Right lobe of liver (tissue), 6 donors: ENCODE measurements around the gene APOBEC4. TPM values are rescaled to one million over a fixed set of nuclear protein-coding genes. Genes with fewer than 3 reads are reported as not detected.

ENCODE experiments used
- ATAC-seq, 4 donors: fragments of 200-7000 bp; cut with Tn5 transposase; one replicate each; pipeline ENCODE4 v1.9.1; 2020; ENCODE audit warnings: mild to moderate bottlenecking in 4 of 4, moderate library complexity in 4 of 4
- DNase-seq, 3 donors: peaks; one replicate each; pipeline ENCODE4 v3.0.0-alpha.2; 2020
- H3K27ac ChIP-seq, 3 donors: fragments of 200-600 bp; one replicate each; pipeline ENCODE4 v1.8.0; 2022
- H3K27me3 ChIP-seq, 2 donors: fragments of 200-600 bp; one replicate each; pipeline ENCODE4 v1.8.0; 2022
- H3K36me3 ChIP-seq, 4 donors: fragments of 200-600 bp; sonication (generic) in 1 of 4; one replicate each; pipeline versions ENCODE4 v1.5.1 to v1.8.0; 2017 to 2022; ENCODE audit warnings: control low read depth in 1 of 4
- H3K4me1 ChIP-seq, 4 donors: fragments of 200-600 bp; sonication (generic) in 1 of 4; one replicate each; pipeline versions ENCODE4 v1.5.1 to v1.8.0; 2017 to 2022; ENCODE audit warnings: control low read depth in 1 of 4
- H3K4me3 ChIP-seq, 3 donors: fragments of 200-600 bp; one replicate each; pipeline ENCODE4 v1.8.0; 2022
- H3K9me3 ChIP-seq, 4 donors: fragments of 200-600 bp; sonication (generic) in 1 of 4; one replicate each; pipeline versions ENCODE4 v1.5.1 to v1.8.0; 2017 to 2022; ENCODE audit warnings: control low read depth in 1 of 4
- POLR2A ChIP-seq: fragments of 450-650 bp; IDR thresholded peaks from one replicate; pipeline ENCODE4 v1.6.1; 2017; ENCODE audit warnings: antibody characterized with exemption, mild to moderate bottlenecking
- WGBS: methylation state at CpG from one replicate; pipeline ENCODE4 v1.1.6; 2018; ENCODE audit warnings: low coverage, low lambda C conversion rate; ENCODE audit not compliant: insufficient coverage; ENCODE audit errors: missing lambda C conversion rate; 5-methylcytosine and 5-hydroxymethylcytosine counted together
- intact Hi-C, 2 donors: fragments of 100-400 bp; cut with DNase I; formaldehyde crosslinking; loops; one replicate each; pipeline versions ENCODE4 v1.11.2 to v1.14.1; 2022
- total RNA-seq, 6 experiments: library from RNA; depleted of rRNA in 2 of 6; stranded (reverse); fragments of >200 nt in 2 of 6; fragmentation: NEBNext Ultra II Directional in 3 of 6; extraction: Animal tissue kit (Norgen Biotek cat#: 25700) in 3 of 6; gene quantifications; one replicate each; pipeline versions ENCODE4 v1.1.0 to v1.2.4, GENCODE V29; 2016 to 2023
- TF ChIP-seq, protein P1 (sequence below), 4 donors: fragments of 200-600 bp in 3 of 4; fragments of 450-650 bp in 1 of 4; IDR thresholded peaks; one replicate each; pipeline versions ENCODE4 v1.5.1 to v1.8.0; 2016 to 2022; ENCODE audit warnings: antibody characterized with exemption in 4 of 4, mild to moderate bottlenecking in 2 of 4
- donor health status: DM: no; HTN: yes; CAD: no.
- donor health status: DM: no; HTN: no; CAD: no.
- donor health status: DM: no; HTN: no; CAD: no.
- donor health status: DM: no; HTN: yes; CAD: no.
- donor health status: DM: no; HTN: yes; CAD: no.

The APOBEC4 gene
- total RNA-seq, 6 experiments from 2014 or later, result not detected

GRCh38 chr1:183602510-183602909 lies 50.6 kb downstream of the APOBEC4 start:
- ATAC-seq (no peak), DNase-seq (no peak)
- Histone ChIP-seq H3K4me3 (no peak overlapping the region), H3K9me3 (no peaks in the 10 kb centered on the region), H3K27me3 (no peaks in the 10 kb centered on the region), H3K36me3 (no peaks in the 10 kb centered on the region), H3K27ac (no peak overlapping the region), H3K4me1 (peaks cover 0 to 16% (median 0%) of the 10 kb centered on the region in 4 donors)
- intact Hi-C loops, result no loop called here
- TF ChIP-seq POLR2A, result no peak
- TF ChIP-seq, protein P1, sequence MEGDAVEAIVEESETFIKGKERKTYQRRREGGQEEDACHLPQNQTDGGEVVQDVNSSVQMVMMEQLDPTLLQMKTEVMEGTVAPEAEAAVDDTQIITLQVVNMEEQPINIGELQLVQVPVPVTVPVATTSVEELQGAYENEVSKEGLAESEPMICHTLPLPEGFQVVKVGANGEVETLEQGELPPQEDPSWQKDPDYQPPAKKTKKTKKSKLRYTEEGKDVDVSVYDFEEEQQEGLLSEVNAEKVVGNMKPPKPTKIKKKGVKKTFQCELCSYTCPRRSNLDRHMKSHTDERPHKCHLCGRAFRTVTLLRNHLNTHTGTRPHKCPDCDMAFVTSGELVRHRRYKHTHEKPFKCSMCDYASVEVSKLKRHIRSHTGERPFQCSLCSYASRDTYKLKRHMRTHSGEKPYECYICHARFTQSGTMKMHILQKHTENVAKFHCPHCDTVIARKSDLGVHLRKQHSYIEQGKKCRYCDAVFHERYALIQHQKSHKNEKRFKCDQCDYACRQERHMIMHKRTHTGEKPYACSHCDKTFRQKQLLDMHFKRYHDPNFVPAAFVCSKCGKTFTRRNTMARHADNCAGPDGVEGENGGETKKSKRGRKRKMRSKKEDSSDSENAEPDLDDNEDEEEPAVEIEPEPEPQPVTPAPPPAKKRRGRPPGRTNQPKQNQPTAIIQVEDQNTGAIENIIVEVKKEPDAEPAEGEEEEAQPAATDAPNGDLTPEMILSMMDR (IDR thresholded peaks at IDR 0.05), result no peak
- no CpG with 5 or more reads among the region's 1 CpG for WGBS

- TF ChIP-seq, protein P1 (IDR thresholded peaks at IDR 0.05), result no peak
- no peak for TF ChIP-seq POLR2A
- no peaks in the 10 kb centered on the region for H3K27me3 ChIP-seq
- no peaks in the 10 kb centered on the region for H3K9me3 ChIP-seq
- no peak for DNase-seq
- H3K36me3 ChIP-seq, result no peaks in the 10 kb centered on the region
- WGBS, result 94% methylated on average over 3 of the region's 3 CpGs
- H3K4me3 ChIP-seq, result no peak overlapping the region
- intact Hi-C loops, result no loop called here
- H3K27ac ChIP-seq, result no peak overlapping the region
- no peak for ATAC-seq
- H3K4me1 ChIP-seq, result peaks cover 0 to 16% (median 0%) of the 10 kb centered on the region in 4 donors
These were observed 52.5 kb downstream of the APOBEC4 start for GRCh38 chr1:183600634-183601033.

DNA sequence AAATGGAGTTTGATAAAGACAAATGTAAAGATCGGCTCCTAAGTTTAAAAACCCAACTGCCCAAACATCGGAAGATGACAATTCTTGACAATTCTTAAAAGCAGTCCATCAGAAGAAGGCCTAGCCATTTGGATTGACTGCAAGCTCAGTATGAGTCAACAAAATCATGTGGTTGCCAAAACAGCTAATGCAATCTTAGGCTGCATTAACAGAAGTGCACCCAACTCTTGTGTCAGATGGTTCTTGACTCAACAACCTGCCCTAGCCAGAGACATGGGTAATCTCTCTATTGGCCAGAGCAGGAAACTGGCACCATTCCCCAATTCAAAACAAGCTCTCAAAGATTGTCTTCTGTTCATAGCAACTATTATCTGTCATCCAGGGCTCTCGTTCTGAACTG lies 53.0 kb downstream of the APOBEC4 start:
- intact Hi-C loops, result no loop called here
- H3K36me3 ChIP-seq, result no peaks in the 10 kb centered on the region
- H3K4me1 ChIP-seq, result peaks cover 0 to 16% (median 0%) of the 10 kb centered on the region in 4 donors
- ATAC-seq (peak in 3 of 4 donors; percentile 51 to 81 (median 79)), DNase-seq (no peak)
- no peaks in the 10 kb centered on the region for H3K9me3 ChIP-seq
- TF ChIP-seq, protein P1 (IDR thresholded peaks at IDR 0.05), result no peak
- no peak for TF ChIP-seq POLR2A
- H3K27me3 ChIP-seq, result no peaks in the 10 kb centered on the region
- WGBS, result 68% methylated on average over 3 of the region's 3 CpGs
- no peak overlapping the region for H3K27ac ChIP-seq
- H3K4me3 ChIP-seq, result no peak overlapping the region

- ATAC-seq (no peak), DNase-seq (no peak)
- H3K4me1 ChIP-seq, result peaks cover 0 to 10% (median 0%) of the 10 kb centered on the region in 4 donors
- no peak overlapping the region for H3K4me3 ChIP-seq
- H3K27ac ChIP-seq, result no peak overlapping the region
- 60% methylated on average over 2 of the region's 2 CpGs for WGBS
- no peaks in the 10 kb centered on the region for H3K9me3 ChIP-seq
- no peaks in the 10 kb centered on the region for H3K27me3 ChIP-seq
- intact Hi-C loops, result no loop called here
- TF ChIP-seq POLR2A, result no peak
- TF ChIP-seq, protein P1 (IDR thresholded peaks at IDR 0.05), result no peak
- no peaks in the 10 kb centered on the region for H3K36me3 ChIP-seq
These were observed 54.7 kb downstream of the APOBEC4 start for GRCh38 chr1:183598386-183598785.
